AG09309 (cell line): Measurements from ENCODE around the gene HBG1.

Source experiments
- DNase-seq: peaks from one replicate; pipeline ENCODE4 v3.0.0-alpha.2; 2010; ENCODE audit warnings: low read depth
- H3K4me3 ChIP-seq: 2 replicates; pipeline ENCODE4 v1.5.1; 2011; ENCODE audit warnings: mild to moderate bottlenecking, low read depth, low read length, moderate library complexity; ENCODE audit not compliant: control insufficient read depth
- TF ChIP-seq, protein P1 (sequence below): IDR thresholded peaks from 2 replicates; pipeline ENCODE4 v1.5.1; 2011; ENCODE audit warnings: mild to moderate bottlenecking, low read depth, low read length, inconsistent platforms; ENCODE audit not compliant: insufficient read depth, control insufficient read depth; ENCODE audit errors: missing control alignments

The HBG1 gene

DNA sequence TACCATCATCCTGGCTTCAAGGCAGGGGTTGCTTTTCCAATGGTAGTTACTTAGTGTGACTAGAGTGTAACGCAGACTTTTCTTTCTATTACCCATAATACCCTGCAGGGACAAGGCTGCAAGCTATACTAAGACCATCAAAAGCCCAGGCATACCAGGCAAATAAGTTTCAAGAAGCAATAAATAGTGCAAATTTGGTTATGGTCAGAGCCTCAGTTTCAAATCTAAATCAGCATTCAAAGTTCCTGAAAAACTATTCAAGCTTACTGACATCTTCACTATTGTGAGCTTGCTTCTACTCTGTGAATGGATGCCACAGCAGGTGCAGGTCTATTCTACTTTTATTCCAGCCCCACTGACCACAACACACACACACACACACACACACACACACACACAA lies 20.3 kb downstream of the HBG1 start:
- TF ChIP-seq, protein P1, sequence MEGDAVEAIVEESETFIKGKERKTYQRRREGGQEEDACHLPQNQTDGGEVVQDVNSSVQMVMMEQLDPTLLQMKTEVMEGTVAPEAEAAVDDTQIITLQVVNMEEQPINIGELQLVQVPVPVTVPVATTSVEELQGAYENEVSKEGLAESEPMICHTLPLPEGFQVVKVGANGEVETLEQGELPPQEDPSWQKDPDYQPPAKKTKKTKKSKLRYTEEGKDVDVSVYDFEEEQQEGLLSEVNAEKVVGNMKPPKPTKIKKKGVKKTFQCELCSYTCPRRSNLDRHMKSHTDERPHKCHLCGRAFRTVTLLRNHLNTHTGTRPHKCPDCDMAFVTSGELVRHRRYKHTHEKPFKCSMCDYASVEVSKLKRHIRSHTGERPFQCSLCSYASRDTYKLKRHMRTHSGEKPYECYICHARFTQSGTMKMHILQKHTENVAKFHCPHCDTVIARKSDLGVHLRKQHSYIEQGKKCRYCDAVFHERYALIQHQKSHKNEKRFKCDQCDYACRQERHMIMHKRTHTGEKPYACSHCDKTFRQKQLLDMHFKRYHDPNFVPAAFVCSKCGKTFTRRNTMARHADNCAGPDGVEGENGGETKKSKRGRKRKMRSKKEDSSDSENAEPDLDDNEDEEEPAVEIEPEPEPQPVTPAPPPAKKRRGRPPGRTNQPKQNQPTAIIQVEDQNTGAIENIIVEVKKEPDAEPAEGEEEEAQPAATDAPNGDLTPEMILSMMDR = no peak
- DNase-seq = no peak
- H3K4me3 ChIP-seq = no peak overlapping the region

DNA sequence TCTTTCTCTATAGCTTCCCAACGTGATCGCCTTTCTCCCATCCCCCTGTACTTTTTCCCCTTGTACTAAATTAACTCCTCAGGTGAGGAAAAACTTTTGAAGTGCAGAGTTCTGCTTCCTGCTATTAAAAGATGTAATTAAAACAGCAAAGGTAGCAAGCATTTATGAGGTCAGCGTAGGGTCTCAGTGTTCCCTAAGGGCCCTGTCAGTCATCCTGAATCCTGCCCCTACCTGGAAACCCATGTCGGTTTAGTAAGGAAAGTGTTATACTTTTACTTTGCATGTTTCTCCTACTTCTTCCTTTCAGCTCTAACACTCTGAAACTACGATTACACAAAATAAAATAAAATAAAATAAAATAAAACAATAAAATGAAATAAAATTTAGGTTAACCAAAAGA lies 21.5 kb downstream of the HBG1 start:
- TF ChIP-seq, protein P1 = no peak
- no peak for DNase-seq
- H3K4me3 ChIP-seq = no peak overlapping the region

DNA sequence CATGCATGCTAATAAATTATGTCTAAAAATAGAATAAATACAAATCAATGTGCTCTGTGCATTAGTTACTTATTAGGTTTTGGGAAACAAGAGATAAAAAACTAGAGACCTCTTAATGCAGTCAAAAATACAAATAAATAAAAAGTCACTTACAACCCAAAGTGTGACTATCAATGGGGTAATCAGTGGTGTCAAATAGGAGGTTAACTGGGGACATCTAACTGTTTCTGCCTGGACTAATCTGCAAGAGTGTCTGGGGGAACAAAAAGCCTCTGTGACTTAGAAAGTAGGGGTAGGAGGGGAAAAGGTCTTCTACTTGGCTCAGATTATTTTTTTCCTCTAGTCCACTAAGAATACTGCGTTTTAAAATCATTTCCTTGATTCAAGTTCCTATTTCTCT lies 22.0 kb downstream of the HBG1 start:
- no peak for DNase-seq
- TF ChIP-seq, protein P1 = no peak
- H3K4me3 ChIP-seq = no peak overlapping the region

DNA sequence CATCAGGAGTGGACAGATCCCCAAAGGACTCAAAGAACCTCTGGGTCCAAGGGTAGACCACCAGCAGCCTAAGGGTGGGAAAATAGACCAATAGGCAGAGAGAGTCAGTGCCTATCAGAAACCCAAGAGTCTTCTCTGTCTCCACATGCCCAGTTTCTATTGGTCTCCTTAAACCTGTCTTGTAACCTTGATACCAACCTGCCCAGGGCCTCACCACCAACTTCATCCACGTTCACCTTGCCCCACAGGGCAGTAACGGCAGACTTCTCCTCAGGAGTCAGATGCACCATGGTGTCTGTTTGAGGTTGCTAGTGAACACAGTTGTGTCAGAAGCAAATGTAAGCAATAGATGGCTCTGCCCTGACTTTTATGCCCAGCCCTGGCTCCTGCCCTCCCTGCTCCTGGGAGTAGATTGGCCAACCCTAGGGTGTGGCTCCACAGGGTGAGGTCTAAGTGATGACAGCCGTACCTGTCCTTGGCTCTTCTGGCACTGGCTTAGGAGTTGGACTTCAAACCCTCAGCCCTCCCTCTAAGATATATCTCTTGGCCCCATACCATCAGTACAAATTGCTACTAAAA lies 22.8 kb downstream of the HBG1 start, which contains the start of gene HBB:
Gene HBB (minus strand): TSS at position 340 of the 579 bp plus-strand sequence. CDS start 50 bp downstream, at position 290.
- TF ChIP-seq, protein P1 = no peak
- no peak within 1 kb of the TSS for H3K4me3 ChIP-seq
- no peak for DNase-seq

DNA sequence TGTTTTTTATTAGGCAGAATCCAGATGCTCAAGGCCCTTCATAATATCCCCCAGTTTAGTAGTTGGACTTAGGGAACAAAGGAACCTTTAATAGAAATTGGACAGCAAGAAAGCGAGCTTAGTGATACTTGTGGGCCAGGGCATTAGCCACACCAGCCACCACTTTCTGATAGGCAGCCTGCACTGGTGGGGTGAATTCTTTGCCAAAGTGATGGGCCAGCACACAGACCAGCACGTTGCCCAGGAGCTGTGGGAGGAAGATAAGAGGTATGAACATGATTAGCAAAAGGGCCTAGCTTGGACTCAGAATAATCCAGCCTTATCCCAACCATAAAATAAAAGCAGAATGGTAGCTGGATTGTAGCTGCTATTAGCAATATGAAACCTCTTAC lies 24.2 kb downstream of the HBG1 start:
- no peak overlapping the region for H3K4me3 ChIP-seq
- TF ChIP-seq, protein P1 = no peak
- no peak for DNase-seq

DNA sequence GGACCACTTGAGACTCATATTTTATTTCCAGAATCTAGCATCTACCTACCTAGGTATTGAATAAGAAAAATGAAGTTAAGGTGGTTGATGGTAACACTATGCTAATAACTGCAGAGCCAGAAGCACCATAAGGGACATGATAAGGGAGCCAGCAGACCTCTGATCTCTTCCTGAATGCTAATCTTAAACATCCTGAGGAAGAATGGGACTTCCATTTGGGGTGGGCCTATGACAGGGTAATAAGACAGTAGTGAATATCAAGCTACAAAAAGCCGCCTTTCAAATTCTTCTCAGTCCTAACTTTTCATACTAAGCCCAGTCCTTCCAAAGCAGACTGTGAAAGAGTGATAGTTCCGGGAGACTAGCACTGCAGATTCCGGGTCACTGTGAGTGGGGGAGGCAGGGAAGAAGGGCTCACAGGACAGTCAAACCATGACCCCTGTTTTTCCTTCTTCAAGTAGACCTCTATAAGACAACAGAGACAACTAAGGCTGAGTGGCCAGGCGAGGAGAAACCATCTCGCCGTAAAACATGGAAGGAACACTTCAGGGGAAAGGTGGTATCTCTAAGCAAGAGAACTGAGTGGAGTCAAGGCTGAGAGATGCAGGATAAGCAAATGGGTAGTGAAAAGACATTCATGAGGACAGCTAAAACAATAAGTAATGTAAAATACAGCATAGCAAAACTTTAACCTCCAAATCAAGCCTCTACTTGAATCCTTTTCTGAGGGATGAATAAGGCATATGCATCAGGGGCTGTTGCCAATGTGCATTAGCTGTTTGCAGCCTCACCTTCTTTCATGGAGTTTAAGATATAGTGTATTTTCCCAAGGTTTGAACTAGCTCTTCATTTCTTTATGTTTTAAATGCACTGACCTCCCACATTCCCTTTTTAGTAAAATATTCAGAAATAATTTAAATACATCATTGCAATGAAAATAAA lies 24.8 kb downstream of the HBG1 start:
- H3K4me3 ChIP-seq = no peak overlapping the region
- TF ChIP-seq, protein P1 = no peak
- no peak for DNase-seq
